ENCODE results near the gene SIGLEC10.
A peak's percentile ranks its signal among the peaks of the same experiment; 100 is the strongest.

SIGLEC10 gene

GRCh38 chr19:51391073-51391611 lies 26.3 kb downstream of the SIGLEC10 start:
- no peak for DNase-seq

GRCh38 chr19:51389143-51389542 lies 28.3 kb downstream of the SIGLEC10 start:
- DNase-seq, result no peak

GRCh38 chr19:51387924-51388389 lies 29.5 kb downstream of the SIGLEC10 start, which contains the start of gene LIM2:
Gene LIM2 (minus strand): TSS chr19:51387974. CDS start chr19:51387443, 531 bp downstream.
- DNase-seq, result no peak

GRCh38 chr19:51386882-51387520 lies 30.4 kb downstream of the SIGLEC10 start:
- DNase-seq, result no peak

- no peak for DNase-seq
Measured at GRCh38 chr19:51382004-51382403, 35.4 kb downstream of the SIGLEC10 start.

GRCh38 chr19:51380379-51380778 lies 37.1 kb downstream of the SIGLEC10 start:
- no peak for DNase-seq

GRCh38 chr19:51377422-51377821 lies 40.0 kb downstream of the SIGLEC10 start:
- no peak for DNase-seq

- DNase-seq, result no peak
Measured at GRCh38 chr19:51375504-51376221, 41.8 kb downstream of the SIGLEC10 start.

GRCh38 chr19:51372649-51373504 lies 44.6 kb downstream of the SIGLEC10 start, which contains the start of gene NKG7:
Gene NKG7 (minus strand): TSS chr19:51372654. CDS start chr19:51372535, 119 bp downstream.
- no peak for DNase-seq

GRCh38 chr19:51372021-51372648 lies 45.3 kb downstream of the SIGLEC10 start:
- no peak for DNase-seq

GRCh38 chr19:51371186-51371690 lies 46.2 kb downstream of the SIGLEC10 start:
- DNase-seq, result no peak

GRCh38 chr19:51370230-51370629 lies 47.2 kb downstream of the SIGLEC10 start:
- DNase-seq, result no peak

GRCh38 chr19:51368366-51369282 lies 48.8 kb downstream of the SIGLEC10 start, which contains the start of gene CLDND2:
Gene CLDND2 (minus strand): TSS chr19:51369003. CDS start chr19:51368577, 426 bp downstream.
- no peak for DNase-seq

GRCh38 chr19:51367565-51368365 lies 49.7 kb downstream of the SIGLEC10 start:
- DNase-seq, result peak; percentile 19

- DNase-seq, result no peak
Measured at GRCh38 chr19:51367255-51367564, 50.2 kb downstream of the SIGLEC10 start.

- peak; percentile 74 for DNase-seq
Measured at GRCh38 chr19:51366389-51367254, 50.8 kb downstream of the SIGLEC10 start.

- DNase-seq, result no peak
Measured at GRCh38 chr19:51365965-51366388, 51.5 kb downstream of the SIGLEC10 start, which contains the start of gene ETFB. Gene ETFB (minus strand): TSS chr19:51366388. CDS start chr19:51366326, 62 bp downstream.

GRCh38 chr19:51365211-51365964 lies 52.1 kb downstream of the SIGLEC10 start:
- DNase-seq, result no peak
